Psoas muscle (tissue), 8 donors: ENCODE data around the gene DNMT3L. TPM values are rescaled to one million over a fixed set of nuclear protein-coding genes. Genes with fewer than 3 reads are reported as not detected.
A peak's percentile ranks its signal among the peaks of the same experiment; 100 is the strongest.

Source experiments
- ATAC-seq, 4 donors: fragments of 200-7000 bp; cut with Tn5 transposase; one replicate each; pipeline ENCODE4 v1.9.1; 2020; ENCODE audit warnings: moderate library complexity in 3 of 4, mild to moderate bottlenecking in 2 of 4
- DNase-seq, 2 donors: peaks; one replicate each; pipeline ENCODE4 v3.0.0-alpha.2; 2020
- H3K27ac ChIP-seq: fragments of 200-600 bp; one replicate; pipeline ENCODE4 v1.8.0; 2022
- H3K27me3 ChIP-seq, 3 donors: fragments of 200-600 bp in 1 of 3; one replicate each; pipeline versions ENCODE4 v1.6.1 to v1.8.0; 2013 to 2022; ENCODE audit warnings: low read length in 2 of 3, mild to moderate bottlenecking in 2 of 3, moderate library complexity in 1 of 3; ENCODE audit not compliant: insufficient read depth in 3 of 3
- H3K36me3 ChIP-seq, 2 donors: fragments of 200-600 bp in 1 of 2; one replicate each; pipeline versions ENCODE4 v1.6.1 to v1.8.0; 2013 to 2022; ENCODE audit warnings: low read depth in 1 of 2, mild to moderate bottlenecking in 1 of 2, moderate library complexity in 1 of 2; ENCODE audit not compliant: insufficient read depth in 1 of 2
- H3K4me1 ChIP-seq: fragments of 200-600 bp; one replicate; pipeline ENCODE4 v1.8.0; 2022
- H3K4me3 ChIP-seq: fragments of 200-600 bp; one replicate; pipeline ENCODE4 v1.8.0; 2022; ENCODE audit warnings: mild to moderate bottlenecking
- H3K9me3 ChIP-seq: fragments of 200-600 bp; one replicate; pipeline ENCODE4 v1.8.0; 2022
- CTCF ChIP-seq: fragments of 200-600 bp; IDR thresholded peaks from one replicate; pipeline ENCODE4 v1.8.0; 2022; ENCODE audit warnings: antibody characterized with exemption
- WGBS, 3 donors: extraction: QIAGEN DNeasy Blood & Tissue Kit; methylation state at CpG; one replicate each; pipeline versions ENCODE4 v1.1.6 to v1.1.7; 2013; 5-methylcytosine and 5-hydroxymethylcytosine counted together
- intact Hi-C, 2 donors: fragments of 100-400 bp; cut with DNase I; formaldehyde crosslinking; loops; one replicate each; pipeline versions ENCODE4 v1.11.0 to v1.14.2; 2022
- polyA plus RNA-seq, 3 donors: library from polyadenylated mRNA; stranded (reverse); fragments of 200-250 nt; gene quantifications; one replicate each; pipeline ENCODE4 v1.2.3, GENCODE V29; 2013
- total RNA-seq, 4 donors: library from RNA; stranded (reverse); fragmentation: NEBNext Ultra II Directional in 2 of 4; extraction: Animal tissue kit (Norgen Biotek cat#: 25700) in 2 of 4; gene quantifications; one replicate each; pipeline versions ENCODE4 v1.2.1 to v1.2.4, GENCODE V29; 2021 to 2023
- donor health status: healthy with polysubstance abuse.
- donor health status: DM: no; HTN: no; CAD: no; lungs with moderate emphysema.
- donor health status: Bipolar disorder and iron deficiency.
- donor health status: healthy.
- donor health status: DM: yes; HTN: yes; CAD: no.
- donor health status: DM: no; HTN: no; CAD: no.
- donor health status: DM: no; HTN: no; CAD: no.
- donor health status: DM: yes; HTN: yes; CAD: no.

DNMT3L gene
- total and polyA plus RNA-seq, 7 donors: not detected

GRCh38 chr21:44290327-44291077, 28.8 kb upstream of the DNMT3L start:
- intact Hi-C loops: no loop called here
- no peak for ATAC-seq
- WGBS, 3 donors: 69 to 80% (median 70%) methylated on average over 16 of the region's 16 CpGs
- H3K4me1 ChIP-seq: no peaks in the 10 kb centered on the region
- no peaks in the 10 kb centered on the region for H3K36me3 ChIP-seq
- no peak overlapping the region for H3K27ac ChIP-seq
- H3K27me3 ChIP-seq: peaks cover 0 to 27% (median 6%) of the 10 kb centered on the region in 3 donors
- peak; percentile 6 to 39 for DNase-seq
- no peak overlapping the region for H3K4me3 ChIP-seq
- no peaks in the 10 kb centered on the region for H3K9me3 ChIP-seq
- no peak for TF ChIP-seq CTCF

- WGBS, 3 donors: 76 to 87% (median 79%) methylated on average over 23 to 24 of the region's 24 CpGs
- no peak overlapping the region for H3K4me3 ChIP-seq
- intact Hi-C loops: no loop called here
- no peaks in the 10 kb centered on the region for H3K9me3 ChIP-seq
- ATAC-seq (no peak), DNase-seq (peak in 1 of 2 donors; percentile 42)
- no peak overlapping the region for H3K27ac ChIP-seq
- peaks cover 0 to 27% (median 6%) of the 10 kb centered on the region in 3 donors for H3K27me3 ChIP-seq
- no peaks in the 10 kb centered on the region for H3K4me1 ChIP-seq
- no peak for TF ChIP-seq CTCF
- H3K36me3 ChIP-seq: no peaks in the 10 kb centered on the region
Measured at GRCh38 chr21:44289381-44290010, 27.8 kb upstream of the DNMT3L start.

GRCh38 chr21:44288251-44289110, 26.8 kb upstream of the DNMT3L start:
- no peak for TF ChIP-seq CTCF
- no peak for ATAC-seq
- intact Hi-C loops: no loop called here
- no peaks in the 10 kb centered on the region for H3K36me3 ChIP-seq
- WGBS, 3 donors: 83 to 90% (median 86%) methylated on average over 21 to 23 of the region's 23 CpGs
- DNase-seq: peak in 1 of 2 donors; percentile 36
- H3K9me3 ChIP-seq: no peaks in the 10 kb centered on the region
- no peaks in the 10 kb centered on the region for H3K4me1 ChIP-seq
- H3K27me3 ChIP-seq: peaks cover 0 to 25% (median 4%) of the 10 kb centered on the region in 3 donors
- H3K4me3 ChIP-seq: no peak overlapping the region
- H3K27ac ChIP-seq: no peak overlapping the region

- DNase-seq (peak in 1 of 2 donors; percentile 42), ATAC-seq (no peak)
- no peak overlapping the region for H3K4me3 ChIP-seq
- WGBS, 3 donors: 66 to 72% (median 69%) methylated on average over 20 to 31 of the region's 31 CpGs
- H3K9me3 ChIP-seq: no peaks in the 10 kb centered on the region
- no peak for TF ChIP-seq CTCF
- no peaks in the 10 kb centered on the region for H3K4me1 ChIP-seq
- H3K36me3 ChIP-seq: no peaks in the 10 kb centered on the region
- H3K27me3 ChIP-seq: peaks cover 0 to 25% (median 3%) of the 10 kb centered on the region in 3 donors
- intact Hi-C loops: no loop called here
- no peak overlapping the region for H3K27ac ChIP-seq
Measured at GRCh38 chr21:44286716-44287632, 25.3 kb upstream of the DNMT3L start.
